ENCODE measurements around the gene GNA14.

- TF ChIP-seq REST (IDR thresholded peaks at IDR 0.05; ENCODE audit: low read depth) (no peak), RAD21 (IDR thresholded peaks at IDR 0.05; ENCODE audit: low read depth) (0 out of 2 replicates have a peak, but pooled peaks have one; percentile 30), ZFX (IDR thresholded peaks at IDR 0.05) (no peak), MAX (IDR thresholded peaks at IDR 0.05) (no peak), POLR2A (IDR thresholded peaks at IDR 0.05; ENCODE audit: borderline replicate concordance, extremely low read depth, insufficient read depth, insufficient read length) (no peak), CTCF (IDR thresholded peaks at IDR 0.05 in 2 of 3, conservative IDR thresholded peaks at IDR 0.05 in 1 of 3; ENCODE audit: borderline replicate concordance in 1 of 3, insufficient read depth in 1 of 3, low read depth in 2 of 3, low read length in 2 of 3) (peak; percentile 15 to 49 (median 46); a peak in 4 of 6 replicates), CEBPB (IDR thresholded peaks at IDR 0.05; ENCODE audit: low read depth) (no peak), EZH2 (IDR thresholded peaks at IDR 0.05) (no peak), POLR2AphosphoS5 (IDR thresholded peaks at IDR 0.05; ENCODE audit: low read depth, low read length) (no peak)
These were observed 1.1 kb upstream of the GNA14 start for GRCh38 chr9:77649109-77649812.
